GM19395 (cell line): ENCODE data around the gene CLDN34.

ENCODE experiments used
- ATAC-seq: cut with Tn5 transposase; IDR thresholded peaks from one replicate; pipeline ENCODE4 v1.9.1; 2021; ENCODE audit warnings: mild to moderate bottlenecking, moderate library complexity; ENCODE audit not compliant: unreplicated experiment

CLDN34 gene, protein sequence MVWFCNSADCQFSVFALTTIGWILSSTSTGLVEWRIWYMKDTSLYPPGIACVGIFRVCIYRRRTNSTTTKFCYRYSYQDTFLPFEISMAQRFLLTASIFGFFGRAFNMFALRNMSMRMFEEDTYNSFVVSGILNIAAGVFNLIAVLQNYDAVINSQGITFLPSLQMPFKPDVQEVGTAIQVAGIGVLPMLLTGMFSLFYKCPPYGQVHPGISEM

DNA sequence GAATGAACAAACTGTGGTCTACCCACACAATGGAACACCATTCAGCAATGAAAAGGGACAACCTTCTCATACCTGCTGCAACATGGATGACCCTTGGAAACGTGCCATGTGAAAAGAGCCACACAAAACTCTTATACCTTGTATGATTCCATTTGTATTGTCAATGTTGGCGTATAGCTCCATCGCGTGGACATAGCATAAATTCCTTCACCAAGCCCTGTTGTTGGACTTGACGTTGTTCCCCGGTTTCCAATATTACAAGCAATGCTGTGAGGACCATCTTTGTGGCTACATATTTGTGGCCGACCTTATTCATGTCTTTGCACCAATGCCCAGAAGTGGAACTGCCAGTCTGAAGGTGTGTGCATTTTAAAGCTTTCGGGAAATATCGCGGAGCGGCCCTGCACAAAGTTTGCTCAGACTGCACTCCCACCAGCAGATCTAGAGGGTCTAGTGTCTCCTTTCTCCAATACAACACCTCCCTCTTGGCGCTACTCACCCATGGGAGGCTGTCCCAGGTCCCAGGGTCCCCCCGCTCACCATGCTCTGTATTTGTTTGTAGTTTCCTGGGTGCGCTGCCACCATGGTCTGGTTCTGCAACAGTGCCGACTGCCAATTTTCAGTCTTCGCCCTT lies at the start of gene CLDN34:
CLDN34 (plus strand) TSS at position 584 of the 634 bp plus-strand sequence; CDS start at position 584, 0 bp downstream.
- ATAC-seq = no peak

DNA sequence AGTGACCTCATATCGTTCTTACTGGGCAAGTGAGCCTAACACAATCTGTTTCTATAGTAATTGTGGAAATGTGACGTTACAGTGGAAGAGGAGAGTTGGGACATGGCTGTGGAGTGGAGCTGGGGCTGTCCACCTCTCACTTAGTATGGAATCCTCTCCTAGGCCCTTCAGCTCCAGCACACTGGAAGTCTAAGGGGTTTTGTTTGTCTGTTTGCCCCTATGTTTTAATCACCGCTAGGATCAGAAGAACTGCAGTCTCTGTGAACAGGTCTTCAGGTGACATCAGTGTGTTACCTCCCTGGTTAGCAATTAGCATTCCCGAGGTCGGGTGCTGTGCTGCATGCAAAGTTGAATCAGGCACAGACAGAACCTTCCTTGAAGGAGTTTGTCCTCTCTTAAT lies 49.3 kb upstream of the CLDN34 start:
- no peak for ATAC-seq

GRCh38 chrX:9919632-9920172 lies 47.5 kb upstream of the CLDN34 start:
- ATAC-seq = no peak

- no peak for ATAC-seq
Observed at GRCh38 chrX:9921407-9921806, 45.8 kb upstream of the CLDN34 start.

GRCh38 chrX:9923357-9923756 lies 43.8 kb upstream of the CLDN34 start:
- ATAC-seq = no peak

DNA sequence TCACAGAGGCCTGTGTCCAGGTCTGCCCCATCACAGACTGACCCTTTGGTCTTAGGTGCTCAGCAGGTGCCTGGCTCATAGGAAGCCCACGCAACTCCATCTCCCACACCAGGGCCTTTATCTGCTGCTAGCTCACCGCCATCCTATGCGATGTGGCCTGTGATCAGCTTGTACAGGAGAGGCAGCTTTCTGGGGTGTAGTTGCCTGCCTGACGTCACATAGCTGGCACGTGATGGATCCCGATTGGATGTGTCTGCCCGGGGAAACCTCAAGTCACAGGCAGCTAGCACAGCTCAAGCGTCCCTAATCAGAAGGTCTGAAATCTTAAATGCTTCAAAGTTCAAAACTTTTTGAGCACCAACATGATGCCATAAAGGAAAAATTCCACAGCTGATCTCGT lies 41.2 kb upstream of the CLDN34 start:
- ATAC-seq = no peak

GRCh38 chrX:9927698-9928482 lies 39.3 kb upstream of the CLDN34 start:
- no peak for ATAC-seq

DNA sequence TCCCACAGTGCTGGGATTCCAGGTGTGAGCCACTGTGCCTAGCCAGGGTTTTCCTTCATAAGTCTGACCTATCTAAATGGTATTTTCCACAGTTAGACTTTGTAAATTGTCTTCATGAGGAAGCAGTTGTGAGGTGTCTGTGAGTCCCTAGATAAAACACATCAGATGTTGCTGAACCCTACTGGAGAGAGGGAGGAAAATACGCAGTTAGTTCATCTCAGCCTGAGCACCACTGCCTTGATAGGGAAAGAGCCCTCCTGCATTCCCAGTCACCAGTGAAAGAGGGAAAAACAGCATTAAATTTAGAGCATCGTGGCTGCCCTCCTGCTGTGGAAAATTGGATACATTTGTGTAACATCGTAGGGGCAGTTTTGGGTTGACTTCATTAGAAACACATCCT lies 31.7 kb upstream of the CLDN34 start:
- no peak for ATAC-seq

GRCh38 chrX:9937761-9938160 lies 29.4 kb upstream of the CLDN34 start:
- ATAC-seq = no peak

GRCh38 chrX:9938516-9938915 lies 28.6 kb upstream of the CLDN34 start:
- no peak for ATAC-seq

DNA sequence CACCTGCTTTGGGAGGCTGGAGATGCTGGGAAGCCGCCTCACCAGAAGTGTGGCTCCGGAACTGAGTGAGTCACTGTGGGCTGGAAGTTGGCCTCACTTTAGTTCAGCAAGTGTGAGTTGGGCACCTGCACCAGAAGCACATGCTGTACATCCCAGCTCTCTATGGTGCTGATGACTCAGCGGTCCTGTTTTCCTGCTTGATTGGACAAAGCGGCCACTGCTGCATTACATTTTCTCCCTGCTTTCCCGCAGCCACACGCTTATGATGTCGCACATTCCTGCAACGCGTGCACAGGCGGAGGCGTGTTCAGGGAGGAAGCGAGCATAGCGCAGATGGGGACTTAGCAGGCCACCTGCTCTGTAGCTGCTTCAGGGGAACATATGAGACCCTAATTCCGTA lies 26.7 kb upstream of the CLDN34 start:
- ATAC-seq = no peak

- ATAC-seq = peak; percentile 94
Observed at GRCh38 chrX:9942086-9942485, 25.1 kb upstream of the CLDN34 start.

- ATAC-seq = no peak
Observed at GRCh38 chrX:9943420-9943819, 23.7 kb upstream of the CLDN34 start.

GRCh38 chrX:9947131-9947794 lies 19.9 kb upstream of the CLDN34 start:
- ATAC-seq = no peak

- no peak for ATAC-seq
Observed at GRCh38 chrX:9948406-9948805, 18.8 kb upstream of the CLDN34 start.

DNA sequence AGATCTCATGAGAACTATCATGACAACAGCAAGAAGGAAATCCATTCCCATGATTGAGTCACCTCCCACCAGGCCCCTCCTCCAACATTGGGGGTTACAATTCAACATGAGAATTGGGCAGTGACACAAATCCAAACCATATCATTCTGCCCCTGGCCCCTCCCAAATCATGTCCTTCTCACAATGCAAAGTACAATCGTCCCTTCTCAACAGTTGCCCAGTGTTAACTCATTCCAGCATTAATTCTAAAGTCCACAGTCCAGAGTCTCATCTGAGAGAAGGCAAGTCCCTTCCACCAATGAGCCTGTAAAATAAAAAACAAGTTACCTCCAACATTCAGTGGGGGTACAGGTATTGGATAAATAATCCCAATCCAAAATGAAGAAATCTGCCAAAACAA lies 14.9 kb upstream of the CLDN34 start:
- no peak for ATAC-seq

- ATAC-seq = no peak
Observed at GRCh38 chrX:9953396-9953795, 13.8 kb upstream of the CLDN34 start.

DNA sequence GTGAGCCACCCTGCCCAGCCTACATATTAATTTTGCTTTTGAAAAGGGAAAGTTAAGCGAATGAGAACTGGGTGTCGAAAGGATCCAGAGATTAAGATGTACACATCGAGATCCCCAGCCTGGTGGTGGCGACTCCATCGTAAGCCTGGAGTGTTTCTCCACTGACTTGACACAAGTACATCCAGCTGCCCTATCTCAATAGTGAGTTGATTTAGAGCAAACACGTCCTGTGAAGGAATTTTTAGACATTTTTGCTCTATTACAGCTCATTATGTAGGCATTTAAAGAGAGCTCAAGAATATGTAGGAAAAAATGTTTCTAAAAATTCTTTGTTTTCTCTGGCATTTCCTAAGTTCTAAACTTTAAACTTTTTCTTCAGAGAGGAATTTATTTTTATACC lies 11.7 kb upstream of the CLDN34 start:
- no peak for ATAC-seq

GRCh38 chrX:9957743-9958142 lies 9.4 kb upstream of the CLDN34 start:
- ATAC-seq = no peak

- ATAC-seq = no peak
Observed at GRCh38 chrX:9958183-9958582, 9.0 kb upstream of the CLDN34 start.

GRCh38 chrX:9961750-9962149 lies 5.4 kb upstream of the CLDN34 start:
- no peak for ATAC-seq
